Dermis microvascular lymphatic vessel endothelial cell (primary cell): Measurements from ENCODE around the gene ITGA6. TPM values are rescaled to one million over a fixed set of nuclear protein-coding genes. Genes with fewer than 3 reads are reported as not detected.
A peak's percentile ranks its signal among the peaks of the same experiment; 100 is the strongest.

Experiments used
- DNase-seq, 2 donors: peaks; one replicate each; pipeline versions ENCODE4 v3.0.0 to v3.0.0-alpha.2; 2010; ENCODE audit warnings: low read depth in 2 of 2
- total RNA-seq: library from RNA; depleted of rRNA; stranded (reverse); fragments of >200 nt; gene quantifications from 2 replicates; pipeline ENCODE4 v1.2.1, GENCODE V29; 2014

The ITGA6 gene
- total RNA-seq, 1 donor from 2014 or later = 305 TPM

DNA sequence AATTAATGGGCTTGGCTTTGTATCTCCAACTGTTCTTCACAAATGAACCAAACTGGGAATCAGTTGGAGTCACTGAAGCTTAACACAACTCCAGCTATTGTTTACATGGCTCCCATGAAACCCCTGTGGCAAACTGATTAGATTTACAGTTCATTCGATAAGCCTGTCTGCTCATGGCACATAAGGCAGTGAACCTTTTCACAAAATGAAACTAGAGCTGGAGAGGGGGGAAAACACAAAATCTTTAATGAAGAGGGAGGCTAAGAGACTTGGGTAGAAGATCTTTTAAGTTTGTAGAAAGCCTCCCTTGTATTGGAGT is 11.6 kb upstream of the ITGA6 start:
- no peak for DNase-seq

DNA sequence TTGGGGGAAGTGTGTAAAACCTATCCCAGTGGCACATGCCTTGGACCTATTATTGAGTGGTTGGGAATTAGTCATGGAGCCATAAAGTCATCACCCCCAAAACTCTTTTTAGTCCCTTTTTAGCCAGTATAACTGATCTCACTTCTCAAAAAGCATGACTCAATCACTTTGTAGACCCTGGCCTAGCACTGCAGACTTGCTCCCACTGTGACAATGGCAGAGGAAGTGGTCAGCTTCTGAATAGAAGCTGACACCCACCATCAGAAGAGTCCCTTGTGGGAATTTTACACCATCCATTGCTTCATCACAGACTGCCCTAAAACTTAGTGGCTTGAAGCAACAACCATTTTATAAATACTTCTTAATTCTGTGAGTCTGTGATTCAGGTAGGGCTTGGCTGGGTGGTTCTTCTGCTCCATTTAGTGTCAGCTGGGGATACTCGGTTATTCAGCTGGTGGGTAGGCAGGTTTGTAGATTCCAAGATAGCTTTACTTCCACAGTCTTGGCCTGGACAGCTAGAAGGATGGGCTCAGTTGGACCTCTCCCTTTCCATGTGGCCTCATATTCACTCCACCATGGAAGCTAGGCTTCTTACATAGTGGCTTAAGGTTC is 10.8 kb upstream of the ITGA6 start:
- DNase-seq = no peak

DNA sequence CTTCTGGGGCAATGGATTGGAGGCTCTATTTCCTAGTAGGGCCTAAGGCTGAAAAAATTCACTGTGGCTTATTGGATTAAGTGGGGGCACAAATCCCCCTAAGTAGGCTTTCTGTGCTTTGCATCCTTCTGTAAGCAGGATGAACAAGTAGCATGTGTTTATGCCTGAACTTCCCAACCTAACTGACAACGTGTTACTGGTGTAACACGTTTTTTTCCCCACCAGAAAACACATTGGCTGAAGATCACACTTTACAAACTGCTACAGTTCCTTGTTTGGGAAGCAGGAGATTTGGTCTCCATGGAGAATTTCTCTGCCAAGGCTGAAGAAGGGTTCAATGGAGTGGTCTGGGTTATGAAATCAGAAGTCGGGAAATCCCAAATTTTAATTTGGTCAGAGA is 7.2 kb upstream of the ITGA6 start:
- no peak for DNase-seq

DNA sequence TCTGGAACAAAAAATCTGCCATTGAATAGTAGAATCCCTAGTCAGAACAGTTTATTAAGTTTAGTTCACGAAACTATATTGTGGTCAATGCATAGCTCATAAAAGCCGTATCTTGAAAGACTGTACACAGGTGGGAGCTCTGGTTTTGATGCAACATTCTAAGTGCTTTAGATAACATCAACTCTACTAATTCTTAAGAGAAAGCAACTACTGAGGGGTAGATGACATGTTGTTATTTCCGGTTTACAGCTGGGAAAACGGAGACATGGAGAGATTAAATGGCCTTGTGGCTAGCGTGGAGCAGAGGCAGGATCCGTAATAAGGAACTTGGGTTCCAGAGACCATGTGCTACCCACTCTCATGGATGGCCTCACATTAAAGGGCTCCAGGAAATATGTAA is 4.2 kb upstream of the ITGA6 start:
- DNase-seq = no peak

DNA sequence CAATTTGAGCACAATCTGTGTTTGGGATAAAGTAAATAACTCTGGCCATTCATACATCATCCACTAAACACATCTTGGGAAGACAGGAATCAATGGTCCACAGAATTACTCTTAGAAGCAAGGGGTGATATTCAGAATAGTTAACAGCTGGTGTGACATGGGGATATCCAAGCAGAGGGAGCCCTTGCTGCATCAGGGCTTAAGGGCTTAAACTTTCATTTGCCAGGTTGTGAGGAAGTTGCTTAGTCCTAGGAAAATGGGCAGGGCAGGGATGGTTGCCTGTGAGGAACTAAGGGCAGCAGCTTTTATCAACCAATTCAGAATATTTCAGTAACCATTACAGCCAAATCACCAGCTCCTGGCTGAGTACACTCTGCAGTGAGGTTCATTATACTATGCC is 2.0 kb upstream of the ITGA6 start:
- DNase-seq = no peak

DNA sequence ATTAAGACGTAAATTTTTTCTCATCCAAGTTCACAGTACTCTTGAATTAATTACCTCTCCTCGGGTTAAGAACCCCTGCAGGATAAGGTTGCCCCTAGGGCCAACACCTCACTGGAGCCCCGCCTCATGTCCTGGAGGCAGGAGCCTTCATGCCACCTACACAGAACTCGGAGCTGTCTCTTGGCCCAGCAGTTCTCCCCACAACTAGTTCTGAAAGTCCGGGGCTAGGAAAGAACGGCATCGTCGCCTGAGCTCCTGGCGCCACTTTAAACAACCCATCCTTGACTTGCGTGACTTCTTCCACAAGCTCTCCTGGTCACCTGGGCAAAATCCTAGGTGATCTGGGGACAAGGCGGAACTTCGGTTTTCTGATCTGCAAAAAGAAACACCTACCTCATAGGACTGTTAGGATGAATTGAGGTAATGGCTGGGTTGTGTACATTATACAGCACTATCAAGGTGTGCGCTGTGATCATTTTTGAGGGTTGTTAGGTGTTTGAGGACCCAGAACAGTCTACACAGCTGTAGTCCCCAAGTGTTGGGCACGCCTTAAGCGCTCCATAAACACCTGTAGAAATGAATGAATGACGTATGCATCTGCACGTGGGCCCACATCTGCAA is 641 bp upstream of the ITGA6 start:
- no peak for DNase-seq

DNA sequence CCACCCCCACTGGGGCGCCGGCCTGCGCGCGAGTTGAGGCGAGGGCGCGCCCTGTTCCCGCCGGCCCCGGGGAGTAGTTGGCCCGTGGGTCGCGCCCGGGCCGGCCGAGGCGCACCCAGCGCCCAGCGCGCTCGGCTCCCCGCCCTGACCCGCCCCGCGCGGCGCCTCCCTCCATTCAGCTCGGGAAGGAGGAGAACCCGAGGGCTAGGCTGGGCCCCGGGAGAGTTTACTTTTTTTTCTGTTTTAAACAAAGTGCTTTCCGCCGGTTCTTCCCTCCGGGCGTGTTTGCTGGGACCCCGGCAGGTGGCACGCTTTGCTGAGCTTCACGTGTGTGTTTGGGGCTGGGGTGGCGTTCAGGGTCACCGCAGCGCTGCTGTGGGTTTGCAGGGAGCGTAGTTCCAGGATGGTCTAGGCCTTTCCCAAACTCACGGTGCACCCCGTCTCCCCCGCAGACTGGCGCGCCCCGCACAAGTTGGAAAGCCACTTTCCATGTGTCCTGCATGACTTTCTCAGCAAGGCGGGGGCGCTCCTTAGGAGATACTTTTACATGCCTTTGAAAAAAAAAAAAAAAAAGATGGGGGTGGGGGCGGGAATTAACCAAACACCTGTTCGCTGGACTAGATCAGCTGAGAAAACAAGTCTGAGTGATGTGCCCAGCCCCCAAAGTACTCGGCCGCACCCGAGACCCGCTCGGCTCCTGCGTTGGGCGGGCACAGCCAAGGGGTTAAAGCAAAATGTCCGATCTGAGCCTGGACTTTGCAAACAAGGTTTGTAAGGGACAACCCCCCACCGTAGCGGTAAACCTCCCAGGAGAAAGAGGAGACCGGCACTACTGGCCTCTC is 825 bp downstream of the ITGA6 start:
- DNase-seq = peak in 1 of 2 donors; percentile 48

DNA sequence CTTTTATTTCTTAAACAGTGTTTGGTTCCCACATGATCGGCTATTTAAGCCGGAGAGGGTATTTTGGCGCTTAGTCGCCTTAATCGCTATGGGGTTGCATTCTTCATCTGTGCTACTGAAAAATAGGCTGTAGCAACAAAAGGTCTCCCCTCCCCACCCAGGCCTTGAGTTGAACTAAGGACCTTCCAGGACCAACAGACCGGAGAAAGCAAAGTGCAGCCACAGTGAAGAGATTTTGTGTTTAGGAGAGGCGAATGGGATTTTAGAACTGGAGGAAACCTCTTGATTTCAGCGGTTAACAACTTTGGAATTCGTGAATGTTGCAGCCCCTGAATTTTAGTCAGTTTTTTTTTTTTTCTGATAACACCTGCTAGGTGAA is 1.4 kb downstream of the ITGA6 start:
- DNase-seq = no peak

DNA sequence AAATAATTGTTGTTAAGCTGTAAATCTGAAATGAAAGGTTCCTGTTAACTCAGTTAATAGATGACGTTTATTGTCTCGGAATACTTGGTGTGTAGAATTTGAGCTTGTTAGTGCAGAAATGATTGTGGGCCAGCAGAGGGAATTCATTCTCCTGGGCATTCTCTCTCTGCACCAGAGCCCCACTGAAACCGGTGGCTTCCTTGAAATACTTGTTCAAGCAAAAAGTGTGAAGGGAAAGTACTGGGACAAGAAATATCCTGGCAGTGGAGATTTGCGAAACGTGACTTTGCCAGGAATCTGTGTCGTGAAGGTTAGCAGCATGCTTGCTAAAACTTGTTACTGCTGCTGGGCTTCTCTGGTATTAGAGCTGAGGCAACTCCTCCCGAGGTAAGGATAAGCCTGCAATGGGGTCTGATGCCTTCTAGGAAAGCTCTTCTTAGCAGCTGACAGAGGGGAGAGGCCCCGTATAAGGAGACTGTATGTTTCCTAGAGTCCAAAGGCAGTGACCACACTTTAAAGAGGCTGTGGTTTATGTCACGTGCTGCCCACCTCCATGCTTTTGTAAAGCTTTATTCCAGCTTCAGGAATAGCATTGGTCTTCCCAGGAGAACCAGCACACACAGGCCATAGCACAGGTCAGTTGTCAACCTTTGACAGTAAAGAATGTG is 2.0 kb downstream of the ITGA6 start:
- peak in 1 of 2 donors; percentile 47 for DNase-seq

DNA sequence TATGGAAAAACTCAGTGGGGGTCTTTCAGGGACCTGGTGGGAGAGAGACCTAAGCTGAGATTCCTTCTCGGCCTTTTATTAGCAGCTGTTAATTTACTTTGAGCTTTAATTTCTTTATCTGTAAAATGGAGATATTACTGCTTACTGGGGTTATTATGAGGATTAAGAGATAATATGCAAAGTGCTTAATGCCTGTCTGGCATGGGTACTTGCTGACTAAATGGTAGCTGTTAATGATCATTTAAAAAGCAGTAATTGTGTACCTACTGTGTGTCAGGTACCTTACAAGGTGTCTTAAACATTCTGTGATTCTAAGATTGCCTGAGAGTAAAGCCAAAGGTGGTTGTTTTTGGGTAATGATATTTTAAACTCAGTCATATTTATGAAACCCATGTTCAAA is 2.6 kb downstream of the ITGA6 start:
- DNase-seq = no peak

DNA sequence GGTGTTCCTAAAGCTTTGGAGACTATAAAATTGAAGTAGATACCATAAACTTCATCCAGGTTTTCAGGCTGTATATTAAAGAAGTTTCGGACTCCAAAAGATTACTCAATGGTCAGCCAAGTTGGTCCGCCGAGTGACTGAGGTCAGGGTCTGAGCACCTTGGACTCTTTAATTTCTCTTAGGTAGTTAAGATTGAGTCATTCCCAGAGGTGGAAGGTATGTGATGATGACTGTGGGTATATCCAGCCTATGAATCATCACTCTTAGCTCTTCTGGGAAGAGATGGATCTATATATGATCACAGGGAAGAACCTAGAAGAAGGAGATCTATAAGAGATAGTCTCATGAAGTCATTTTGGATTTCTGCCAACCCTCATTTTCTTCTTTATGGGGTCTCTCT is 3.3 kb downstream of the ITGA6 start:
- DNase-seq = no peak

DNA sequence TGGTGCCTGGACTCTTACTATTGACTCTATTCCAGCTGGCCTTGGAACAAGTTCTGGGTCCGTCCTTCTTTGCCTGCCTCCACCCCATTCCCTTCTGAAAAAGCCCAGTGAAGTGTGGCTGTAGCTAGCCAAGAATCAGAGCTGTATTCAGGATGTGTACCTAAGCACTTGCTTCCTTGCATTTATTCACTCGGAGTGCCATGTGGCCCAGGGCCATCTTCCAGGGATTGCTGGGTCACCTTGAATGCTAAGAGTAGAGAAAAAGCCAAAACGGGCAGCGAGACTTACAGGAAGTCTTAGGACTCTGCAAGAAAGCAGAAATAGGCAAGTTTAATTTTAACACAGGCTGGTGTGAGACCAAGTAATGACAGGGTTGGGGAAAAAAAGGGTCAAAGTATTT is 4.1 kb downstream of the ITGA6 start:
- peak in 1 of 2 donors; percentile 71 for DNase-seq

DNA sequence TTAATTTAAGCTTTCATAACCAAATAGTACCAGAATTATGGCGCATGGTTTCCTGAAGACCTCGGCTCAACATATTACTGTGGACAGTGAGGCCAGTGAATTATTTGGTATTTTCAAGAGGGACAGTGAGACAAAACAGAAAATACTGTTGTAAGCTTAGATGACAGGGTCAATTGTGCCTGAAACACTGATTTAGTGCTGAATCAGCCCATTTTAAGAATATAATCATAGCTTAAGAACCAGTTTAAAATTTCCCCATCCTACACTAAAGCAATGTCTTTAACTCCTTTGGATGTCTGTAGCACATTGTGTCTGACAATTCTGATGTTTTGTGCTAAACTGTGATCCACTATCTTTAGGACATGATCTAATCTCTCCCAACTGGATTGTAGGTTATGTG is 4.6 kb downstream of the ITGA6 start:
- no peak for DNase-seq

DNA sequence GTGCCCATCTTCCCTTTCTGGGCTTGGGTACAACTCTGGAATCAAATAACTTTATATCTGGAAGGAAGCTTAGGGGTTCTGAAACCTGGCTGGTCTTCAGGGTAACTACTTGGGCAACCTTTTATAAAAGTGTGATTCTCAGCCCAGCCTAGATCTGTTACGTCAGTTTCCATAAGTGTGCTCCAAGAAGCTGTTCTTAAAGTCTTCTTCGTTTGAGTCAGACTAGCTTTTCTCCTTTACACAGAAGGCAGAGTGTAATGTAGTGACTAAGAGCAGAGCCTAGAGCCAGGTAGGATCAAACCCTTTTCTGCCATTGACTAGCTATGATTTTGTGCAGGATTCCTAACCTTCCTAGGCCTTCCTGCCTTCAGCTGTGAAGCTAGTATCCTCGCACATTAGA is 5.8 kb downstream of the ITGA6 start:
- DNase-seq = no peak

DNA sequence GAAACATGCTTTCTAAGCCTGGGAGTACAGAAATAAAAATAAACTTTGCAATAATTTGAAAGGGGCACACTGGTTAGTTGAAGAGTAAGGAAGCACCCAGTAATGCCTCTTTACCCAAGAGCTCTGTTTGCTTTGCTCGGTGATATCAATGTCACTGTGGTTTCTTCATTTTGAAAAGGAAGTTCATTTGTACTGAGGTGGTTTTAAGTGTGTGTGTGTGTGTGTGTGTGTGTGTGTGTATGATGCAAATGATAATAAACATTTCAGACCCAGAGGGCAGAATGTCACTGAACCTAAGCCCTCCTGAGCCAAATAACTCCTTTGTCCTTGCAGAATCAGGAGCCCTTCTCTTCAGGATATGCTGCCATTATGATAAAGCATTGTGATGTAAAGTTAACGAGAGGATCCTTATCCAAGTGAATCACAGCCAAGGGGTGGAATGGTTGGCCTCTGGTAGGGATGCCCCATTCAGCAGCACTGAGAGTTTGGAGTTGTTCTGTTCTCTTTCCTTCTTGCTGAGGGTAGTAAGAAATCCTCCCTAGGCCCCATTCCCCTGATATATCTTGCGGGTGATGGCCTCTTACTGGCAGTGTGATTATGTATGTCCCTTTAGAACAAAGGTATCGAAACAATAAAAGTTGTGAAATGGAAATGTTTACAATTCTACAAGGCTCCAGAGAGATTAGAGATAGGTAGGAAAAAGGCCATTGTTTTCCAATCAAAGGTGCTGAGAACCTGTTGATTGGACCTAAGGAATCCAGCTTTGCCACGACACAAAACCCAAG is 7.6 kb downstream of the ITGA6 start:
- no peak for DNase-seq

DNA sequence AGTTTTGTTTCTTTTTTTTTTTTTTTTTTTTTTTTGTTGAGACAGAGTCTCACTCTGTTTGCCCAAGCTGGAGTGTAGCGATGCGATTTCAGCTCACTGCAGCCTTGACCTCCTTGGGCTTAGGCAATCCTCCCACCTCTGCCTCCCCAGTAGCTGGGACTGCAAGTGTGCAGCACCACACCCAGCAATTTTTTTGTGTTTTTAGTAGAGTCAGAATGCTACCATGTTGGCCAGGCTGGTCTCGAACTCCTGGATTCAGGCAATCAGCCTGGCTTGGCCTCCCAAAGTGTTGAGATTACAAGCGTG is 8.2 kb downstream of the ITGA6 start:
- DNase-seq = no peak

DNA sequence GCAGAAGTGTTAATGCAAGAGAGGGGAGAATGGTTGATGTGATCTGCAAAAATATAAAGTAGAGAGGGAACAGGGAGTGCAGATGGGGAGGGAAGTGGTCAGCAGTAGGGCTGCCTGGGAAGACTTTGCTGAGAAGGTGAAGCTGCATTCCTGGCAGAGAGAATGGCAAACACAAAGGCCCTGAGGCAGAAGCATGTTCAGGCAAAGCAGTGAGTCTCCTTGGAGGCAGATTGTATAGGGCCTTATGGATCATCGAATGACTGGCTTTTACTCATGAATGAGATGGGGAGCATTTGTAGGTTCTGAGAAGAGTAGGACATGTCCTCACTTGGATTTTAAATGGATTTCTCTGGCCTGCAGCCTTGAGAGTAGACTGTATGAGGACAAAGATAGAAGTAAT is 9.5 kb downstream of the ITGA6 start:
- DNase-seq = no peak

DNA sequence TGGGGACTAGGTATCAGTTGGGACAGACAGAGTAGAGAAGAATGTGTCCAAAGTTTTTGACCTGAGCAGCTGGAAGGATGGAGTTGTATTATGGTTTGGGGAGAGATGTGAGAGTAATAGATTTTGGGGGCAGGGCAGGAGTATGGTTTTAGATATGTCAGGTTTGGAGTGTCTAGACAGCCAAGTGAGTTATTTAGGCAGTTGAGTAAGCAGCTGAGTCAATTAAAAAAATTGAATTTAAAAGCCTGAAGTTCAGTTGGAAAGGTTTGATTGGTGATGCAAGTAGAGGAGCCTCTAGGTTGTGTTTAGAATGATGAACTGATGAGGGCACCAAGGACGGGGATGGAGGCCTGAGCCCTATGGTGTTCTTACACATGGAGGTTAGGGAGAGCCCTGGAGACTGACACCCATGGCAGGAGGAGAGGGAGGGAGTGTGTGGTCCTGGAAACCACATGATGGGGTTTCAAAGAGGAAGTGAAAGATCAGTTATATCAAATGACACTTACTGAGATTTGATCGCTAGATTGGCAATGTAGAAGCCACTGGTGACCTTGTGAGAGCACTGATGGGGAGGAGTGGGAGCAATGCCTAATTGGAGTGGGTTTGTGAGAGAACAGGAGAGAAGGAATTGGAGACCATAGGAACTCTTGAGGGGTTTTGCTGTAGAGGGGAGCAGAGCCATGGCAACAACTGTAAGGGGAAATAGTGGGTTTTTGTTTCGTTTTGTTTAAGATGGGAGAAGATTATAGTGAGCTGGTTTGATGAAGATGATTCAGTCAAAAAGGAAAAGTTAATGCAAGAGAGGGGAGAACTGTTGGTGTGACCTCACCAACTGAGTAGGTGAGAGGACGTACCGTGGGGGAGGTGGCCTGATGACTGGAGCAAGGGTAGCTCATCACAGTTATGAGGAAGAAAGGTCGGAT is 10.3 kb downstream of the ITGA6 start:
- no peak for DNase-seq

DNA sequence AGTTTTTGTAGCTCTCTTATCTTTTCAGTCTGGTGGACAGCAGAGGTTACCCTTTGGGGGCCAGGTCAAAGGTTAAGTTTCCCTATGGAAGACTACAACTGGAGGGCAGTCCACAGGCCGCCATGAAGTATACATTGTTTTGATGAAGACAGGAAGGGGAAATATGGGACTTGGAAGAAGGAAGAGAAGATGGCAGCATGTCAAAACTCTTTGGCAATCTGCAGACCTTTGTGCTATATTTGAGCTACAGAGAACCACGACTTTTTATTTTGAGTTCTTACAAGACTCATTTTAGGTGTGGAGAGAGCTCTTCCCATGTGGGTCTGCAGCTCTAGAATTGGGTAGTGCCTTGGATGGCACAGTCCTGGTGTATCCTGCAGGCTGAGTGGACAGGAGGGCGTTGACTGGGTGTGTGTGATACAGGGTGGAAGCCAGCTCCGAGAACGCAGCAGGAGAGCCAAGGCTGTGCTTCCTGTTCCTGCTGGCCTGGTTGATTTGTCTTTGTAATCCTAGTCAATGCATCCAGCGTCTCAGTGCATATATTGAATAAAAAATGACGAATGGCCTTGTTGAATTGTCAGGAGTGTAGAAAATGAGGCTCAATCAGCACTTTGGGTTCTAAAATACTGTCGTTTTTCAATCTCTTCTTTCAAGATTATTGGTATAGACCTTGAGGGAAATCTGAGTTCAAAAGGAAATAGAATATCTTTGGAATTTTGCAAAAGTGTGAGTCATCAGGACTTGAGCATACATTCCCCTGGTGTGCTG is 11.5 kb downstream of the ITGA6 start:
- peak in 1 of 2 donors; percentile 66 for DNase-seq

DNA sequence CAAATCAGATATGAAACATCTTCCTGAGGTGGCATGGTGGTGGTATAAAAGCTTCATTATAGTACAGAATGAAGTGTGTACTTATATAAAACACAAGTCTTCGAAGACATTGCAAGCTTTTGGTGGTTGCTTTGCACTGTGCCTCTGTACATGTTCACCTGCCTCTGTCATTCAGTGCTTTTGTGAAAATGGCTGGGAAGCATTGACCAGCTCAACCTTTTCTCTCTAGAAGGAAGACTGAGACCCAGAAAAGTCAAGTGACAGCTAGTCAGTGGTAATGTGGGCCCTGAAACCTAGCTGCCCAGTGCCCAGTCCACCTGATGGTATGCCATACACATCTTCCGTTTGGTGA is 12.1 kb downstream of the ITGA6 start:
- no peak for DNase-seq
